ENCODE data around the gene CCR5.

The CCR5 gene

GRCh38 chr3:46359733-46360493 is 10.8 kb upstream of the CCR5 start:
- peak; percentile 29 for DNase-seq

DNA sequence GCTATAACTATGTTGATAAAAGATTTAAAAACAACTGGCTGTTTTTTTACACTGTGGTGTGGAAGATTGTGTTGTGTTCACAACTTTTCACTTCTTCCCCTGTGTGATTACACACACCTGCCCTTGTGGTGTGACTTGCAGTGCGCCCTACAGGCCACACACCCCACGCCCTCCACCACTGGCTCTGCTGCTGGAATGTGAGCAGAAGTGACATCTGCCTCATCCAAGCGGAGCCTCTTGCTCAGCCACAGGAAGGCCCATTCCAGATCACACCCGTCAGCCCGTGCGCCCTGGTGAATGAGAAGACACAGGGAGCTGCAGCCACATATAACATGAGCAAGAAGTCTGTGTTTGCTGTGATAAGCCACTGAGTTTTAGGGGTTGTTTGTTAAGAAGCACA is 9.8 kb upstream of the CCR5 start:
- no peak for DNase-seq

DNA sequence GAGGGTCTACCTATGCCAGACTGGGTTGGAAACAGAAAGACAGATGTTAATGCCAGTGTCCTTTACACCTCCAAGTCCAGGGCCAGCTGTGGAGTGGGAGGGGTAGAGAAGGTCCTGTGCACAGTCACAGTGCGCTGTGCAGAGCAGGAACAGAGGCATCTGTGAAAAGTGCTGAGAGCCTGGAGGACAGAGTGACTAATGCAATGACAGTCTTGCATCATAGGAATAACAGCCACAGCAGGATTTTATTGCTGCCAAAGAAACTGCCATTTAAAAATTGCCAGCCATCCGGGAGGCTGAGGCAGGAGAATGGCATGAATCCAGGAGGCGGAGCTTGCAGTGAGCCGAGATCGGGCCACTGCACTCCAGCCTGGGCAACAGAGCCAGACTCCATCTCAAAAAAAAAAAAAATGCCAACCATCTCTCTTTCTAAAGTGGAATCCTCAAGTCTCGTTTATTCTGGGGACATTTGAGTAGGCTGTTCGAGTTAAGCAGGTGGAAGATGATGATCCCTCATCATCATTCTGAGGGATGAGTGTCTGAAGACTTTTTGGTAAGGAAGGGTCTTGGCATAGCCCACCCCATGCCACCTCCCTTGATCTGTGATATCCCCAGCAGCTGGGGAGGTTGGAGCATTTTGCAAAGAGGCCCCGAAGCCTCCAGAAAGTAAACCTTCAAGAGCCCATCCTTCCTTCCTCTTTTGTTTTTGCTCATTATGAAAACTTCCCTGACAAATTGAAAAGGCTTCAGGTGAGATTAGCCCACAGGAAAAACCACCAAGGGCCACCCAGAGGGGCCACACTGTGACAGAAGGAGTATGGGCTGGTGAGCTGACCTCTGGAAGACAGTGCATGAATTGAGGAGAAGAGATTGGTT is 9.1 kb upstream of the CCR5 start:
- peak; percentile 17 for DNase-seq

- DNase-seq: no peak
These were observed 5.7 kb upstream of the CCR5 start for GRCh38 chr3:46365041-46365440.

GRCh38 chr3:46365737-46366524 is 4.8 kb upstream of the CCR5 start:
- DNase-seq: no peak

GRCh38 chr3:46367811-46368210 is 2.9 kb upstream of the CCR5 start:
- no peak for DNase-seq

GRCh38 chr3:46368569-46368968 is 2.2 kb upstream of the CCR5 start:
- DNase-seq: no peak

- DNase-seq: no peak
These were observed 1.6 kb upstream of the CCR5 start for GRCh38 chr3:46369151-46369550.

- DNase-seq: no peak
These were observed 1.0 kb upstream of the CCR5 start for GRCh38 chr3:46369675-46370132.

GRCh38 chr3:46371519-46372340 is 984 bp downstream of the CCR5 start:
- DNase-seq: no peak

GRCh38 chr3:46372492-46373359 is 2.0 kb downstream of the CCR5 start:
- peak; percentile 23 for DNase-seq

GRCh38 chr3:46374755-46375154 is 4.0 kb downstream of the CCR5 start:
- DNase-seq: no peak

GRCh38 chr3:46375218-46375617 is 4.5 kb downstream of the CCR5 start:
- DNase-seq: no peak

- DNase-seq: no peak
These were observed 5.1 kb downstream of the CCR5 start for GRCh38 chr3:46375814-46376213.

DNA sequence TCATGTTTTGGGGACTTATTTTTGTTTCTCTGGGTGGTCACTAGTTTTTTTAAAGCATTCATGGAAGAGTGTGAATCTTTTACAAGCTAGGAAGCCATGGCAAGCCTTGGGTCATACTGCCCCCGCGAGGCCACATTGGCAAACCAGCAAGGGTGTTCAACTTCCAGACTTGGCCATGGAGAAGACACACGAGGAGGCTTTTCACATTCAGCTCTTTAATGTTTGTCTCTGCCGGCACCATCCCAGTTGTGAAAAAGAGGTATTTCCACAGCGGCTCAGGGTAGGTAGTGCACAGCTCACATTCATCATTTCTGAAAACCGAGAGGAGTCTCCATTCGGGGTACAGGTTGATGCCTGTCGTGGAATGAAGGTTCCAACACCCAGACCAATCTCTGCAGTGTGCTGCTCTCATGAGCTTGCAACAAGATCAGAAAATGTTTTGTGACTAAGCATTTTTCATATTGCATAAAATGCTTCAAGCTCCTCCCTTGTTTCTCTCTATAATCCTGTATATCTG is 7.7 kb downstream of the CCR5 start:
- DNase-seq: peak; percentile 63

DNA sequence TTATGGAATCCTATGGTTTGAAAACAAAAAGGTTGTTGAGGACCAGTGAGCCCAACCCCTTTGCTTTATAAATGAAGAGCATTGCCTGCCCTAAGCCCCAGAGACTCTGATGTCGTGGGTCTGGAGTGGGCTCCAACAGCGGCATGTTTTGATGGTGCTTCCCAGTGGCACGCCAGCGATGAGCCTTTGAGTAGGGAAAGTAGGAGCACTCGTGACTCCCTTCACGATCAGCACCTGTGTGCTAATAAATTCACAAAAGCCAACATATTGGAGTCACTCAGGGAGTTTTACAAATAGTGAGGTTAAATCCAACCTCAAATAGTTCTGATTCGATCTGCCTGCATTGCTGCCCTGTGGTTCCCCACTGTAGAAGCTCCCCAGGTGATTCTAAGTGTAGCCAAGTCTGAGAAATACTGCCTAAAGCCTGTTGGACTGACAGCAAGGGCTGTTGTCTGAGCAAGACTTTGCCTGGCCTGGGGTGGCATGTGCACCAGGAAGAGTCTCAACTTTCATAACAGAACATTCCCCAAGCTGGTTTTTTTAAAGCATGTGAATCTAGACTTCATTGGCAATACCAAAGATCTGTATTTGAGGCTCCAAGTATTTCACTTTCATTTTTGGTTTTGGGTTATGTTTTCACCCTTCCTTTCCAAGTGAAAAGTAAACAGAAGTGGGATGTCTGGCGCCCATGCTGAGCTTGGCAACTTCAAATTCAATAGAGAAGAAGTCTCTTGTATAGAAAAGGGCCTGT is 9.9 kb downstream of the CCR5 start:
- no peak for DNase-seq

GRCh38 chr3:46381625-46382024 is 10.9 kb downstream of the CCR5 start:
- DNase-seq: no peak

DNA sequence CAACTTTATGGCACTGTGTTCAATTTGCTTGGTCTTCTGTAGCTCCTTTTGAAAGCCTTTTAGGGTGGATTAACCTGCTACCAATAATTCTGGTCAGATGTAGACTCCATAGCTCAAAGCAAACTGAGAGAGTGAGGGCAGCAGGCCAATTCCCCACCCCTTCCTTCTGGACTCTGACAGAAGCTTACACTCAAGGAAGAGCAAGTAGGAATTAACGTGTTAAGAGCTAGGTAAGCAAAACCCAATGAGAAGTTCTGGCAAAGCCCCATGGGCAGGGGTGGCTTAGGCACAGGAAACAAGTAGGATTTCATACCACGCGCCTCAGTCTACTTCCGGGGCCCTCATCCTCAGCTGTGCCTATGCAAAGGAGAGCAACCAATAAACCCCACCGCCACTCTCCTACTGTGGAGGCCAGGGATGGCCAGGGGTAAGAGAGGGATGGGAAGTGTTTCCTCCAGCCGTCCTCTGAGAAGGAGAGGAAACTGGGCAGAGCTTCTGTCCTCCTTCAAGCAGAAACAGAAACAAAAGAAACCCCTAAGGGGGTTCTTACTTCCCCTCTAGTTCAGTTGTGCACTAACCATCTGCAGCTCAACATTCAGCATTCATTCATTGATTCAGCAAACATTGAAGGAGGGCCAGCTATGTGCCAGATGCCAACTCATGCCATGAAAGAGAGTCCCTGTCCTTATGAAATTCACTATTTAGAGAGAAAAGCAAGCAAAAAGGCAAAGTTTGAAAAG is 12.6 kb downstream of the CCR5 start:
- DNase-seq: no peak

DNA sequence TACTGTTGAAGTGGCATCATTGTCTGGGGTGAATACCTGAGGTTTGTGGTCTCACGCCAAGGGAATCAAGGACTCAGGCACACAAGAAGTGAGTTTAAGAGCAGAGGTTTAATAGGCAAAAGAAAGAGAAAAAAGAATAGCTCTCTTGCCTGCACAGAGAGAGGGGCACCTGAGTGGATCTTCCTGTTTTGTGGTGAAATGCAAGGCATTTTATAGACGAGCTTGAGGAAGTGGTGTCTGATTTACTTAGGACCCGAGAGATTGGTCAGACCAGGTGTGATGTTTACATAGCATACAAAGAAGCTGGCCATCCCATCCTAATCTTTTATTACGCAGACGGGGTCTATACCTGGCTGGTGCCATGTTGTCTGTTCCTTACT is 13.2 kb downstream of the CCR5 start:
- peak; percentile 5 for DNase-seq

- DNase-seq: peak; percentile 83
These were observed 15.5 kb downstream of the CCR5 start for GRCh38 chr3:46386205-46386604.

Data from DMS53 (cell line).